H1 (cell line): ENCODE results near the gene TBC1D22A. TPM values are rescaled to one million over a fixed set of nuclear protein-coding genes. Genes with fewer than 3 reads are reported as not detected.

Experiments used
- CEBPB ChIP-seq: IDR thresholded peaks from 2 replicates; pipeline ENCODE4 v1.6.1; 2012; ENCODE audit warnings: low read depth, low read length
- CTBP2 ChIP-seq: IDR thresholded peaks from 2 replicates; pipeline ENCODE4 v1.7.0; 2011; ENCODE audit warnings: borderline replicate concordance, mild to moderate bottlenecking, moderate library complexity, mixed read lengths, low read length; ENCODE audit not compliant: insufficient read depth, insufficient read length
- EZH2 ChIP-seq: fragments of 200-600 bp; sonication (generic); IDR thresholded peaks from 2 replicates; pipeline ENCODE4 v1.7.1; 2012; ENCODE audit warnings: low read depth, mild to moderate bottlenecking, moderate library complexity, low read length, inconsistent platforms; ENCODE audit not compliant: severe bottlenecking
- RFX5 ChIP-seq: IDR thresholded peaks from 2 replicates; pipeline ENCODE4 v1.6.1; 2011; ENCODE audit warnings: low read depth, low read length, improper control_type of control experiment, borderline replicate concordance
- SIRT6 ChIP-seq: IDR thresholded peaks from one replicate; pipeline ENCODE4 v1.7.1; 2012; ENCODE audit warnings: low read length, inconsistent platforms
- polyA plus RNA-seq, 7 experiments: library from polyadenylated mRNA; depleted of rRNA in 3 of 7; stranded (reverse) in 5 of 7; unstranded in 2 of 7; fragments of >200 nt in 5 of 7; fragments of 200-250 nt in 2 of 7; gene quantifications; 1 replicate in 5 of 7; 2 replicates in 1 of 7; 4 replicates in 1 of 7; pipeline versions ENCODE4 v1.2.1 to v1.2.3, GENCODE V29; 2011 to 2013; ENCODE audit warnings: missing spikeins in 2 of 7, mixed read lengths in 2 of 7
- total RNA-seq: library from RNA; stranded (reverse); fragmentation: NEBNext Ultra II Directional; extraction: Animal tissue kit (Norgen Biotek cat#: 25700); gene quantifications from 2 replicates; pipeline ENCODE4 v1.2.1, GENCODE V29; 2021
- TF ChIP-seq, protein P1 (sequence below): IDR thresholded peaks from 2 replicates; pipeline ENCODE4 v1.6.1; 2012; ENCODE audit warnings: inconsistent platforms

Gene TBC1D22A
- total and polyA plus RNA-seq, 2 of the 8 experiments (the other 6 are each of a cell fraction or from before 2014, with no cell fraction given) = 11.9 to 18.4 TPM

DNA sequence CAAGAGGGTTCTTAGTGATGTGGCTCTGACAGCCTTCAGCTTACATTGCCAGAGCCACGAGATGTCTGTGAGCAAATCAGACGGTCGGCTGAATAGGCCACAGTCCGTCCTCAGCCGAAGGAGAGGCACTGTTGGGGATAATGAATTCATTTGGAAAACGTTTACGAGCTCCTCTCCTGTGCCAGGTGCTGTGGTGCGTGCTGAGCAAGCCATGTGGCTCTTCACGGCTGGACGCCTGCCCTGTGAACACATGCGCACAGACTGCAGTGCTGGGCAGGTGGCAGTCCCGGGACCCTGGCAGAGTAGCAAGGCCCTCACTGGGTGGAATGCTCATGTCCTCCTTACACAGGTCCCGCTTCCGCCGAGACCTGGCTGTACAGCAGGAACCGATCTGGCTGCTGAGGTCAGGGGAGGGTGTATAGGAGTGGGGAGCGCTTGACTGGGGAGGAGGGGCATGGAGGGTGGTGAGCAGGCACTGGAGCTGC lies 6.8 kb downstream of the TBC1D22A start (continued):
- TF ChIP-seq RFX5 = no peak
- no peak for TF ChIP-seq EZH2
- TF ChIP-seq CTBP2 = no peak
- TF ChIP-seq SIRT6 = no peak
- TF ChIP-seq, protein P1, sequence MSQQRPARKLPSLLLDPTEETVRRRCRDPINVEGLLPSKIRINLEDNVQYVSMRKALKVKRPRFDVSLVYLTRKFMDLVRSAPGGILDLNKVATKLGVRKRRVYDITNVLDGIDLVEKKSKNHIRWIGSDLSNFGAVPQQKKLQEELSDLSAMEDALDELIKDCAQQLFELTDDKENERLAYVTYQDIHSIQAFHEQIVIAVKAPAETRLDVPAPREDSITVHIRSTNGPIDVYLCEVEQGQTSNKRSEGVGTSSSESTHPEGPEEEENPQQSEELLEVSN = no peak
- no peak for TF ChIP-seq CEBPB
